Activated T-helper 1 cell treated with Interleukin-2 at 50 U/mL for 16 hours (primary cell): ENCODE data around the gene VPS50.
"Not testable (repeated sequence)": the region's sequence is repeated elsewhere in the genome, so short reads cannot be mapped to it uniquely, and the experiment has no call there.

ENCODE experiments used
- DNase-seq: peaks from one replicate; pipeline ENCODE4 v3.0.0-alpha.2; 2020; ENCODE audit warnings: low read depth

The VPS50 gene

DNA sequence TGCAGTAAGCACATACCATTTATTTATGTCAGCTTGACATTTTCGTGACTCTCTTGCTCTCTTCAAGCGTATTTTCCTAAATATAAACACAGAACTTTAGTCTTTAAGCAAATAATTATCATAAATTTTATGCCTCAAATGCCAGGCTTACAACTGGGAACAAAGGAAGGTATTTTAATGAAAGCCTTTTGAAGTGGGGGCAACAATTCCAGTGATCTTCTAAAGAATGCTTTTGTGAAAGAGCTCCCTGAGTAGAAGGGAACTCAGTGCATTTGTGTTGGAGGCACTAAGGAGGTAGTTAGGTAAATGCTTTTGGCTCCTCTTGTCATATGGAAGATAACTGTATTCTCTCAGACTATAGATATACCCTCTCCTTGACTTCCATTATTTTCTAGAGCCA is 104.9 kb downstream of the VPS50 start:
- DNase-seq, result no peak

GRCh38 chr7:93342178-93342577 is 110.0 kb downstream of the VPS50 start:
- not testable (repeated sequence) for DNase-seq

DNA sequence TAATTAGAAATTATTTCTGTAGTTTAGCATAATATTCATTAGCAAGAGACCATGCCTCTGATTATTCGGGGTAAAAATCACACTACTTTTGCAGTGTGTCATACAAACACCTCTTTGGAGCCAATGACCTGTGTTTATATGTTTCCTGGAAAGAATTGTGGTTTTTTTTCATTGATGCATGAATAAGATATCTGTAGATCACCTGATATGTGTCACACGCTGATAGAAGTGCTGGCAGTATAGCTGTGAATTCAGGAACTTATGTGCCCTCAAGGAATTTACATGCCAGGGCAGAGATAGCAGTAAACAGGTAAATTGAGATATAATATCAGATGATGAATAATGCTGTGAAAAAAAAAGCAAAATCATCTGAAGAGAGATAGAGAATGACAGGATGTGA is 118.2 kb downstream of the VPS50 start:
- DNase-seq, result no peak

GRCh38 chr7:93352881-93353280 is 120.7 kb downstream of the VPS50 start:
- no peak for DNase-seq

GRCh38 chr7:93354815-93355214 is 122.6 kb downstream of the VPS50 start:
- DNase-seq, result no peak

DNA sequence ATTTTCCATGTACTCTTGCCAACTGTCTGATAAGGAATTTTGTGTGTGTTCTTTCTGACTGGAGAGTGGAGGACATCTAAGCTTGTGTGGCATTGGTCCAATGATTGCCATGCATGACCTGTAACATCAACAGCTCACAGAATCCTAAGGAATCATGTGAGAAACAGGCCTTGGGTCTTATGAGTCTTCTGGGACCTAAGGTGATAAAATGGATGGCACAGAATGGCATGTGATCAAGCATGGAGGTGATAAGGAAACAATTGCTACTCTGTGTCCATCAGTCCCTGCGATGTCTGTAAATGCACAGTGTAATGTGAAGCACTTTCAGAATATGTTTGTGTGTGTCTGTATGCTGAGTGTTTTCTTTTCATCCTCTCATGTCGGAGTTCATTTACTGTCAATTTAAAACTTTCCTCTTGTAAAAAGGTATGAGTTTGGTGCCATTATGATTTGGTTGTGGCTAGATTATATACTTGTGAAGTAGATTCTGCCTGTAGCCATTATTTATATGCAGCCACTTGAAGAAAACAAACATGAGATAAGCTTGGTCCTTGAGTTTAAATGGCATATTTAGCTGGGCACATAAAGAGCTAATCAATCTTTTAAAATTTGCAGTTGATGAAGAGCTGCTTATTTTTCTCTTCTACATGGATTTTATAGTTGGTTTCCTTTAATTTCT is 127.5 kb downstream of the VPS50 start:
- DNase-seq, result no peak

DNA sequence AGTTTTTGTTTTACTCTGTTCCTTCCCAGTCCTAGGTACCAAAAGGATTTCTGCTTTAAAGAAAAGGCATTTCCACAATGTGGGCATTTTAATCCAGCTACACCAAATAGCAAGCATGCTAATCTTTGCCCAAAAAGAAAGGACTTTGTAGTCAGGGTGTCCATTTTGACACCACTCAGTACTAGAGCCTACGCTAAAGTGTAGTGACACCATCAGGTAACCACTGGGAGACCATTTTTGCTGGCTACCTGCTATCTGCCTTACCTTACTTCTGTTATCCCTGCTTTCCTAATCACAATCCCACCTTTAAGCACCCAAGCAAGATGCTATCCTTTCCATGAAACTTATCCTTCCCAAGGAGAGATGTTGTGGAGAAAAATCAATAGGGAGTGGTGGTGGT is 129.7 kb downstream of the VPS50 start:
- DNase-seq, result no peak

DNA sequence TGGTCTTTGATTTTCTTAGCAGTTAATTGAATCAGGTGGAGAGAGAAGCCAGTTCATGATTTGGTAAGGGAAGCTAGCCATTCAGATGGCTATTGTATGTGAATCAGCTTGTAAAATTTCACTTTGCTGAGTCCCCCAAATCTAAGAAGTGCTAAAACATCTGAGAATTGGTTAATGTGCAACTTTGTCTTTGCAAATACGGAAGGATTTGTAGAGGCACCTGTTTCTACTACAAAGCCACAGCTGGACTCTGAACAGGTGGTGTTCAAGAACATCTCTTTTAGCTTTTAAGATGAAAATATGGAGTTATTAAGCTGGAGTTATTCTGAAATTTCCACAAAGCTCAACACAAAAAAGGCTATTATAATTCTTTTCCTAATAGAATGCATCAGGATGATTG is 132.6 kb downstream of the VPS50 start:
- no peak for DNase-seq

- DNase-seq, result no peak
These were observed 133.2 kb downstream of the VPS50 start for GRCh38 chr7:93365341-93365740.

DNA sequence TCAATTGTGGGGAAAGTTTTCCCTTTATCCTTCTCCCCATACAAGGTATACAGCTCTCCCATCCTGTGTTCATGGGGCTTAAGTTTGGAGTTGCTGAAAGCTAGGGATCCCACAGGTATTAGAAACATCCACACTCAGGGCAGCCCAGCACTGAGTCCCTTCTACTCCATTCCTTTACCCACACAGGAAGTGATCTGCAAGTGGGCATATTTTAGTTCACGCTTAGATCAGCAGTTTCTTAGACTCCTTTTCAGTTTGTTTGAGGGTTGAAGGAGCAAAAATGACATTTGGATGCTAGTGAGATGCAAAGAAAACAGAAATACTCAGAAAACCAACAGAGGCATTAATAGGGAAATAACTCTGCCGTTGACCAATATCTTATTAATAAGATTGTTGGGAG is 134.7 kb downstream of the VPS50 start:
- no peak for DNase-seq

- no peak for DNase-seq
These were observed 135.1 kb downstream of the VPS50 start for GRCh38 chr7:93367254-93367653.

GRCh38 chr7:93370937-93371336 is 138.8 kb downstream of the VPS50 start:
- not testable (repeated sequence) for DNase-seq

GRCh38 chr7:93373537-93373936 is 141.4 kb downstream of the VPS50 start:
- DNase-seq, result no peak

DNA sequence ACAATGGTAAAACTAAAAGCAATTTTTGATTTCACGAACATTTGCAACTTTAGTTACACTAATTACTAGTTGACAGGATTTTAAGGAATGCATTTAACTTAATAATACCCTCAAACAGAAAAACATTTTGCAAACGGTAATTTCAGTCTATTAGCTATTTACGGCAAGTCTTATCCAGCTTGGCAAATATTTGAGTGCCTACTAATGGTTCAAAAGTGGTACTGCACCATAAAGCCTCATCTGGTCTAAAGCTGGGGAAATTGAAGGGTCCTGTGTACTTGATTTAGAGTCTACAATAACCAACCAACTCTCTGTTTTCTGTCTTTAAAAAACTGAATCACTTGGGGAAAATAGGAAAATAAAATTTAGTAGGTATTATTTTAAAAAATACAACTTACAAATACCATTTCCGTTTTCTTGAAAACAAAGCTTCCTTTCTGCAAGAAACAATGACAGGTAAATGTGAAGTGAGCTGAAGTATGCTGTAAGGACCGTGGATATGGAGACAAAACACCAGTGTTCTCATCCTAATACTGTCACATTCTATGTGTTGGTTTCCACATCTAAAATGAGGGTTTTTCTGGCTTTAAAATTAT is 142.3 kb downstream of the VPS50 start:
- DNase-seq, result no peak

- DNase-seq, result no peak
These were observed 143.4 kb downstream of the VPS50 start for GRCh38 chr7:93375603-93376002.

- no peak for DNase-seq
These were observed 146.1 kb downstream of the VPS50 start for GRCh38 chr7:93378131-93378760.

DNA sequence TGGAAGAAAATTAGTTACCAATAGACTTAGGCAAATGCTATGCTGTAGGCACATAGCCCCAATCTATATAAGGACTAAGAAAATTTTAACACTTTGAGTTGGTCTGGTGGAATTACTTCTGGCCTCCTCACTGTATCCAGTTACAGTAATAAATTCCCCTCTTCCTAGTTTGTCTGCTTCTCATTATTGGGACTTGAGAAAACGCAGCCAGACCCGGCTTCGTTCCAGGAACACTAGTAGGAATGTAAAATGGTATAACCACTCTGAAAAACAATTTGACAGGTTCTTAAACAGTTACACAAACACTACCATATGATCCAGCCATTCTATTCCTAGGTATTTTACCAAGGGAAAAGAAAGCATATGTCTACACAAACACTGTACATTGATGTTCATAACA is 150.2 kb downstream of the VPS50 start:
- DNase-seq, result no peak

DNA sequence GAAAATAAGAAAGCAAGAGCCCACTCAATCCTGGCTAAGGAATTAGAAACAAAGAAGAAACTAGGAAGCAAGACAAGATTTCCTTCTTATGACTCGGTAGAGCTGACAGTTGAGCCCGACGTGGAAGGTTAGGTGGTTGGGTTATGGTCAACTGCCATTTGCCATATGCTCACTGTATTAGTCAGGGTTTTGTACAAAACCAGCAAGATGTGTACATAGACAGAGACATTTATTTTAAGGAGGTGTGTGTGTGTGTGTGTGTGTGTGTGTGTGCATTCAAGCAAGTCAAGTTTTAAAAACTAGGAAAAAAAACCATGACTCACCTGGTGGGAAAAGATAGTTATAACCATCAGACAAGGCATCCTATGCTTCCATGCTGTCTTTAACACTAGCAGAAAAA is 158.5 kb downstream of the VPS50 start:
- DNase-seq, result no peak

DNA sequence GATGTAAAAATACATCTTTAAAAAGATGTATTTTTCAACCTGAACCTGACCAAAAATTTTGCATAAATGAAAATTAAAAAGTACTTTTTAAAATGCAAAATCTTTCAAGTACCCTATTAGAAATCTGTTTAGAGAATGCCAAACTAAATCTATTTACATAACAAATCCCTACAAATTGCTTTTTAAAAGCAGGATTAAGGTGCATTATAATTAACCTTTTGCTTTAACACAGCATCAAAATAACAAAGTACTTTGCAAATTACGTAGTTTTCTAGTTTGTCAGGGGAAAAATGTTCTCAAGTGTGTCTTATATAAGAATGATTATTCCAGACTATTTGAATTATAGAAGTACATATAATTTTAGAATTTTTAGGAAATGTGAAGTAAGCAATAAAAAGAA is 160.8 kb downstream of the VPS50 start:
- no peak for DNase-seq

DNA sequence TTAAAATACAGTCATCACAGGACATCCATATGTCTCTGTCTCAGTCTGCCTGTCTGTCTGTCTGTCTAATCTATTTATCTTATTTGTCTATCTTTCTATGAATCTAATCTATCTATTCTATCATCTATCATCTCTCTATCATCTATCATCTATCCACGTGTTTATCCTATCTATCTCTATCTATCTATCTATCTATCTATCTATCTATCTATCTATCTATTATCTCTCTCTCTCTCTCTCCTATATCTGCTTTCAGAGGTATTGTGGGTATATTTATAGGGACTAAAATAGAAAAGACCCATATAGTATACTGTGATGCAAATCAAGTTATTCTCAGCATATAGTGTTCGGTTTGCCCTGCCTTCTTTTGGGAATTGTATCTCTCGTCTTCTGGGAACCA is 167.5 kb downstream of the VPS50 start:
- DNase-seq, result no peak

GRCh38 chr7:93402944-93403343 is 170.8 kb downstream of the VPS50 start:
- DNase-seq, result no peak

GRCh38 chr7:93407239-93407638 is 175.1 kb downstream of the VPS50 start:
- DNase-seq, result no peak

- no peak for DNase-seq
These were observed 177.2 kb downstream of the VPS50 start for GRCh38 chr7:93409324-93409723.
